22Rv1 (cell line): Measurements from ENCODE around the gene ITPK1.

Source experiments
- CTCF ChIP-seq: fragments of 450-650 bp; IDR thresholded peaks from 2 replicates; pipeline ENCODE4 v1.5.1; 2017; ENCODE audit warnings: mild to moderate bottlenecking
- ZFX ChIP-seq: fragments of 450-650 bp; IDR thresholded peaks from 2 replicates; pipeline ENCODE4 v1.6.1; 2017; ENCODE audit warnings: antibody characterized with exemption, borderline replicate concordance

- TF ChIP-seq CTCF (no peak), ZFX (no peak)
Measured at GRCh38 chr14:92929689-92930608, 185.8 kb downstream of the ITPK1 start.
